ENCODE results near the gene HRH4.

Gene HRH4

GRCh38 chr18:24466771-24467170 is 6.3 kb downstream of the HRH4 start:
- no peak for DNase-seq

GRCh38 chr18:24470022-24470618 is 9.7 kb downstream of the HRH4 start:
- DNase-seq, result no peak

GRCh38 chr18:24470805-24471204 is 10.4 kb downstream of the HRH4 start:
- no peak for DNase-seq

- no peak for DNase-seq
These were observed 12.2 kb downstream of the HRH4 start for GRCh38 chr18:24472591-24472990.

GRCh38 chr18:24474406-24474805 is 14.0 kb downstream of the HRH4 start:
- DNase-seq, result no peak

GRCh38 chr18:24475926-24476589 is 15.6 kb downstream of the HRH4 start:
- no peak for DNase-seq

- no peak for DNase-seq
These were observed 18.9 kb downstream of the HRH4 start for GRCh38 chr18:24479371-24479770.

GRCh38 chr18:24482821-24483220 is 22.4 kb downstream of the HRH4 start:
- no peak for DNase-seq

- DNase-seq, result no peak
These were observed 25.2 kb downstream of the HRH4 start for GRCh38 chr18:24485681-24486080.

- no peak for DNase-seq
These were observed 26.2 kb downstream of the HRH4 start for GRCh38 chr18:24486684-24487083.

GRCh38 chr18:24488824-24489493 is 28.5 kb downstream of the HRH4 start:
- DNase-seq, result no peak

- DNase-seq, result no peak
These were observed 30.1 kb downstream of the HRH4 start for GRCh38 chr18:24490539-24490938.

- DNase-seq, result no peak
These were observed 31.7 kb downstream of the HRH4 start for GRCh38 chr18:24491927-24492834.

GRCh38 chr18:24494586-24494985 is 34.1 kb downstream of the HRH4 start:
- no peak for DNase-seq

- DNase-seq, result no peak
These were observed 36.8 kb downstream of the HRH4 start for GRCh38 chr18:24497031-24497754.

GRCh38 chr18:24499814-24500213 is 39.4 kb downstream of the HRH4 start:
- no peak for DNase-seq

- no peak for DNase-seq
These were observed 39.8 kb downstream of the HRH4 start for GRCh38 chr18:24500217-24500616.

GRCh38 chr18:24500766-24501165 is 40.3 kb downstream of the HRH4 start:
- DNase-seq, result no peak

- no peak for DNase-seq
These were observed 42.5 kb downstream of the HRH4 start for GRCh38 chr18:24502667-24503523.

GRCh38 chr18:24504401-24504800 is 44.0 kb downstream of the HRH4 start:
- no peak for DNase-seq

GRCh38 chr18:24506175-24506574 is 45.7 kb downstream of the HRH4 start:
- no peak for DNase-seq

- no peak for DNase-seq
These were observed 49.0 kb downstream of the HRH4 start for GRCh38 chr18:24509435-24509834.

Data from activated CD4-positive, alpha-beta T cell treated with anti-CD3 and anti-CD28 coated beads for 4 hours (primary cell).